Measurements from ENCODE around the gene AAGAB. TPM values are rescaled to one million over a fixed set of nuclear protein-coding genes. Genes with fewer than 3 reads are reported as not detected.
"Not testable (repeated sequence)": the region's sequence is repeated elsewhere in the genome, so short reads cannot be mapped to it uniquely, and the experiment has no call there.

The AAGAB gene, protein sequence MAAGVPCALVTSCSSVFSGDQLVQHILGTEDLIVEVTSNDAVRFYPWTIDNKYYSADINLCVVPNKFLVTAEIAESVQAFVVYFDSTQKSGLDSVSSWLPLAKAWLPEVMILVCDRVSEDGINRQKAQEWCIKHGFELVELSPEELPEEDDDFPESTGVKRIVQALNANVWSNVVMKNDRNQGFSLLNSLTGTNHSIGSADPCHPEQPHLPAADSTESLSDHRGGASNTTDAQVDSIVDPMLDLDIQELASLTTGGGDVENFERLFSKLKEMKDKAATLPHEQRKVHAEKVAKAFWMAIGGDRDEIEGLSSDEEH
- 31.1 TPM for polyA plus RNA-seq
- long read RNA-seq, donor 1, transcript AAGAB-201 (10 exons, 2,841 nt) = major isoform, 5 of 6 reads
- long read RNA-seq, donor 1, partial matches to known transcripts = 0 of 6 reads
- long read RNA-seq, donor 1, other reads (novel, unspliced or antisense) = 0 of 6 reads
- long read RNA-seq, donor 2, transcript AAGAB-201 (10 exons, 2,841 nt) = major isoform, 10 of 12 reads
- long read RNA-seq, donor 2, partial matches to known transcripts = 0 of 12 reads
- long read RNA-seq, donor 2, other reads (novel, unspliced or antisense) = 0 of 12 reads
- long read RNA-seq, donor 3 = 0 reads
- long read RNA-seq, donor 4, partial matches to known transcripts = 0 of 1 reads
- long read RNA-seq, donor 4, other reads (novel, unspliced or antisense) = 0 of 1 reads
- long read RNA-seq, donor 5, transcript AAGAB-201 (10 exons, 2,841 nt) = major isoform, 6 of 6 reads
- long read RNA-seq, donor 5, partial matches to known transcripts = 0 of 6 reads
- long read RNA-seq, donor 5, other reads (novel, unspliced or antisense) = 0 of 6 reads
- long read RNA-seq, donor 6, partial matches to known transcripts = 0 of 2 reads
- long read RNA-seq, donor 6, other reads (novel, unspliced or antisense) = 0 of 2 reads
- long read RNA-seq, donor 7, partial matches to known transcripts = 0 of 3 reads
- long read RNA-seq, donor 7, other reads (novel, unspliced or antisense) = 0 of 3 reads
- long read RNA-seq, donor 8, transcript AAGAB-201 (10 exons, 2,841 nt) = major isoform, 10 of 18 reads
- long read RNA-seq, donor 8, partial matches to known transcripts = 5 of 18 reads
- long read RNA-seq, donor 8, other reads (novel, unspliced or antisense) = 0 of 18 reads
- long read RNA-seq, donor 9, transcript AAGAB-201 (10 exons, 2,841 nt) = major isoform, 15 of 16 reads
- long read RNA-seq, donor 9, partial matches to known transcripts = 0 of 16 reads
- long read RNA-seq, donor 9, other reads (novel, unspliced or antisense) = 0 of 16 reads
- long read RNA-seq, donor 10, transcript AAGAB-201 (10 exons, 2,841 nt) = major isoform, 12 of 13 reads
- long read RNA-seq, donor 10, partial matches to known transcripts = 0 of 13 reads
- long read RNA-seq, donor 10, other reads (novel, unspliced or antisense) = 0 of 13 reads
- long read RNA-seq, donor 11, partial matches to known transcripts = 0 of 2 reads
- long read RNA-seq, donor 11, other reads (novel, unspliced or antisense) = 0 of 2 reads

DNA sequence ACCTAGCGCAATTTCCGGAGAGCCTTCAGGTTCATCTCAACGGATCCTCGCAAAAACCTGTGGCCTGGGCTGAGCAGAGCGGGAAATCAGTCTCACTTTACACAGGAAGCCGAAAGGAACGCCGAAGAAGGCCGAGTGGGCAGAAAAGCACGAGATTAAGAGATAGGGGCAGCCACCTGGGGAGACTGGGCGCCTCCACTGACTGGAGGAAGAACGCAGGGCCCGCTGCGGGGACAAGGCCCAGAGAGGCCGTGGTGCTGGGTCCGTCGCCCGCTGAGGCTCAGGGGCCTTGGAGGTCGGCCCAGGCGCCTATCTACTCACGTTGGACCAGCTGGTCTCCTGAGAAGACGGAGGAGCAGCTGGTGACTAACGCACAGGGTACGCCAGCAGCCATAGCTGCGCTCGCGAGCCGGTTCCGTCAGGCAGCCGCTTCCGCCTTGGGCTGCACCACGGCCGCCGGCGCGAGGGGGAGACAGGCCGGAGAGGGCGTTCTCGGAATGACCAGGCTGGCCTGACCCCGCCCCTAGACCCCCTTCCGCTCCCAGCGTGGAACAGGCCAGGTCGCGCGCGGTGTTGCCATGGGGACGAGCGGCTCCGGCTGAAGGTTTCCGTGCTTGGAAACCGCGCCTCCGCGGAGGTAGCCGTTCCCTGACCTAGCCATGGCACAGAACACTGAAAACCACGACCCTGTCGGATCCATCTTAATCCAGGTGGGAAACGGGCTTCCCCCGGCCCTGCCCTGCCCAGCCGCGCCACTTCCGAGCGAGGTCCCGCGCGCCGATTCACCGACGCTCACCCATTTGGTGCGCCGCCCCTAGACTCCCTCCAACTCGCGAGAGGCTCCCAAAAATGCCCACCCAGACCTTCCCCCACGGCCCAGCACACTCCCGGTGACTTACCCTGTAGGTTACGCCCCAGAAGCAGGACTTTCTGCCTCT lies at the start of gene AAGAB, which contains the start of gene IQCH:
Gene AAGAB, minus strand, starts transcription at position 424 of the 938 bp plus-strand sequence. Its CDS starts 30 bp downstream, at position 394.
Gene IQCH, plus strand, starts transcription at position 549 of the 938 bp plus-strand sequence. Its CDS starts 111 bp downstream, at position 660.
- no peaks in the 10 kb centered on the region for H3K27me3 ChIP-seq (ENCODE audit: control insufficient read depth, insufficient read depth, low read length)
- peak within 1 kb of the TSS; percentile 72 for H3K4me3 ChIP-seq (ENCODE audit: low read length)
- no peaks in the 10 kb centered on the region for H3K9me3 ChIP-seq (ENCODE audit: control insufficient read depth, low read depth, low read length)
- peak within 1 kb of the TSS; percentile 63 for H3K27ac ChIP-seq (ENCODE audit: low read length)
- no CpG with 5 or more reads among the region's 76 CpGs for WGBS (ENCODE audit: insufficient coverage, low lambda C conversion rate)
- peaks cover 5% of the 10 kb centered on the region for H3K4me1 ChIP-seq (ENCODE audit: control insufficient read depth, insufficient read depth, low read length)
- H3K36me3 ChIP-seq (ENCODE audit: control insufficient read depth, insufficient read depth, low read length) = no peaks in the 10 kb centered on the region
- peak; percentile 96 to 98 for DNase-seq

GRCh38 chr15:67303490-67304363 lies 49.3 kb upstream of the AAGAB start:
- no peak overlapping the region for H3K27ac ChIP-seq (ENCODE audit: low read length)
- H3K9me3 ChIP-seq (ENCODE audit: control insufficient read depth, low read depth, low read length) = no peaks in the 10 kb centered on the region
- no peaks in the 10 kb centered on the region for H3K27me3 ChIP-seq (ENCODE audit: control insufficient read depth, insufficient read depth, low read length)
- no peak overlapping the region for H3K4me3 ChIP-seq (ENCODE audit: low read length)
- no peaks in the 10 kb centered on the region for H3K4me1 ChIP-seq (ENCODE audit: control insufficient read depth, insufficient read depth, low read length)
- H3K36me3 ChIP-seq (ENCODE audit: control insufficient read depth, insufficient read depth, low read length) = no peaks in the 10 kb centered on the region
- 50% methylated on average over 2 of the region's 4 CpGs for WGBS (ENCODE audit: insufficient coverage, low lambda C conversion rate)
- DNase-seq = peak; percentile 9 to 23

- WGBS (ENCODE audit: insufficient coverage, low lambda C conversion rate) = no CpG with 5 or more reads among the region's 2 CpGs
- no peak overlapping the region for H3K27ac ChIP-seq (ENCODE audit: low read length)
- no peaks in the 10 kb centered on the region for H3K9me3 ChIP-seq (ENCODE audit: control insufficient read depth, low read depth, low read length)
- no peaks in the 10 kb centered on the region for H3K36me3 ChIP-seq (ENCODE audit: control insufficient read depth, insufficient read depth, low read length)
- no peak for DNase-seq
- H3K4me1 ChIP-seq (ENCODE audit: control insufficient read depth, insufficient read depth, low read length) = no peaks in the 10 kb centered on the region
- no peaks in the 10 kb centered on the region for H3K27me3 ChIP-seq (ENCODE audit: control insufficient read depth, insufficient read depth, low read length)
- no peak overlapping the region for H3K4me3 ChIP-seq (ENCODE audit: low read length)
These were observed 46.0 kb upstream of the AAGAB start for GRCh38 chr15:67300266-67301025.

DNA sequence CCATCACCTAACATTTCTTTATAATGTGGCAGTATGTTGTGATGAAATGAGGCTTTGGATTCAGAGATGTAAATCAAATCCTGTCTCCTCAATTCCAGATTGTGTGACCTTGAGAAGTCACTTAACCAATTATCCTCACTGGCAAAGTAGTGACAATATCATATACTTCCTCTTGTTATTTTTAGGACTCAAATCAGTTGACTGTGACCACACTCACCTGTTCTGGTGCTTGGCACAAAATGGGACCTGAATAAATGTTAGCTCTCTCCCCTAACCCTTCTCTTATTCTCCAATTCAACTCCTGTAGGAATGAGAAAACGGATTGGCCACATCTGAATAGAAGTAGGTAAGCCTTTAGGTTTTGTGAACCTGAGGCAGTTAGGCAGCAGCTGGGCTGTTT lies 42.2 kb upstream of the AAGAB start:
- H3K27ac ChIP-seq (ENCODE audit: low read length) = no peak overlapping the region
- no peak overlapping the region for H3K4me3 ChIP-seq (ENCODE audit: low read length)
- no peak for DNase-seq
- H3K27me3 ChIP-seq (ENCODE audit: control insufficient read depth, insufficient read depth, low read length) = no peaks in the 10 kb centered on the region
- no peaks in the 10 kb centered on the region for H3K36me3 ChIP-seq (ENCODE audit: control insufficient read depth, insufficient read depth, low read length)
- H3K4me1 ChIP-seq (ENCODE audit: control insufficient read depth, insufficient read depth, low read length) = no peaks in the 10 kb centered on the region
- no peaks in the 10 kb centered on the region for H3K9me3 ChIP-seq (ENCODE audit: control insufficient read depth, low read depth, low read length)
- no CpG with 5 or more reads among the region's 1 CpG for WGBS (ENCODE audit: insufficient coverage, low lambda C conversion rate)

- H3K36me3 ChIP-seq (ENCODE audit: control insufficient read depth, insufficient read depth, low read length) = no peaks in the 10 kb centered on the region
- no peak overlapping the region for H3K27ac ChIP-seq (ENCODE audit: low read length)
- H3K4me3 ChIP-seq (ENCODE audit: low read length) = no peak overlapping the region
- WGBS (ENCODE audit: insufficient coverage, low lambda C conversion rate) = no CpG with 5 or more reads among the region's 5 CpGs
- no peaks in the 10 kb centered on the region for H3K27me3 ChIP-seq (ENCODE audit: control insufficient read depth, insufficient read depth, low read length)
- no peaks in the 10 kb centered on the region for H3K9me3 ChIP-seq (ENCODE audit: control insufficient read depth, low read depth, low read length)
- DNase-seq = no peak
- H3K4me1 ChIP-seq (ENCODE audit: control insufficient read depth, insufficient read depth, low read length) = no peaks in the 10 kb centered on the region
These were observed 41.7 kb upstream of the AAGAB start for GRCh38 chr15:67296188-67296587.

- Histone ChIP-seq H3K4me1 (ENCODE audit: control insufficient read depth, insufficient read depth, low read length) (no peaks in the 10 kb centered on the region), H3K36me3 (ENCODE audit: control insufficient read depth, insufficient read depth, low read length) (no peaks in the 10 kb centered on the region), H3K9me3 (ENCODE audit: control insufficient read depth, low read depth, low read length) (no peaks in the 10 kb centered on the region), H3K27me3 (ENCODE audit: control insufficient read depth, insufficient read depth, low read length) (no peaks in the 10 kb centered on the region), H3K4me3 (ENCODE audit: low read length) (no peak overlapping the region), H3K27ac (ENCODE audit: low read length) (no peak overlapping the region)
- no peak for DNase-seq
- no CpG with 5 or more reads among the region's 1 CpG for WGBS (ENCODE audit: insufficient coverage, low lambda C conversion rate)
These were observed 35.9 kb upstream of the AAGAB start for GRCh38 chr15:67290319-67290718.

- no CpG with 5 or more reads among the region's 6 CpGs for WGBS (ENCODE audit: insufficient coverage, low lambda C conversion rate)
- H3K4me3 ChIP-seq (ENCODE audit: low read length); H3K4me1 ChIP-seq (ENCODE audit: control insufficient read depth, insufficient read depth, low read length); DNase-seq; H3K27me3 ChIP-seq (ENCODE audit: control insufficient read depth, insufficient read depth, low read length); H3K27ac ChIP-seq (ENCODE audit: low read length); H3K36me3 ChIP-seq (ENCODE audit: control insufficient read depth, insufficient read depth, low read length); H3K9me3 ChIP-seq (ENCODE audit: control insufficient read depth, low read depth, low read length): not testable (repeated sequence)
These were observed 31.9 kb upstream of the AAGAB start for GRCh38 chr15:67286400-67286799.

DNA sequence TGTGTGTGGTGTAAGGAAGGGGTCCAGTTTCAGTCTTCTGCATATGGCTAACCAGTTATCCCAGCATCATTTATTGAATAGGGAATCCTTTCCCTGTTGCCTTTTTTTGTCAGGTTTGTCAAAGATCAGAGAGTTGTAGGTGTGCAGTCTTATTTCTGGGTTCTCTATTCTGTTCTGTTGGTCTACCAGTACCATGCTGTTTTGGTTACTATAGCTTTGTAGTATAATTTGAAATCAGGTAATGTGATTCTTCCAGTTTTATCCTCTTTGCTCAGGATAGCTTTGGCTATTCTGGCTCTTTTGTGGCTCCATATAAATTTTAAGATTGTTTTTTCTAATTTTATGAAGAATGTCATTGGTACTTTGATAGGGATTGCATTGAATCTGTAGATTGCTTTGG lies 31.2 kb upstream of the AAGAB start:
- not testable (repeated sequence) for H3K36me3 ChIP-seq (ENCODE audit: control insufficient read depth, insufficient read depth, low read length); H3K9me3 ChIP-seq (ENCODE audit: control insufficient read depth, low read depth, low read length); H3K4me3 ChIP-seq (ENCODE audit: low read length); H3K27ac ChIP-seq (ENCODE audit: low read length); DNase-seq; H3K27me3 ChIP-seq (ENCODE audit: control insufficient read depth, insufficient read depth, low read length); H3K4me1 ChIP-seq (ENCODE audit: control insufficient read depth, insufficient read depth, low read length)
